Mesodermal cell (in vitro differentiated cells): ENCODE results near the gene ROM1.
"Not testable (repeated sequence)": the region's sequence is repeated elsewhere in the genome, so short reads cannot be mapped to it uniquely, and the experiment has no call there.

Experiments
- H3K27ac ChIP-seq: 2 replicates; pipeline ENCODE4 v1.7.0; 2013; ENCODE audit warnings: mild to moderate bottlenecking, low read depth, low read length, moderate library complexity; ENCODE audit not compliant: severe bottlenecking
- H3K36me3 ChIP-seq: 2 replicates; pipeline ENCODE4 v1.7.1; 2013; ENCODE audit warnings: mild to moderate bottlenecking, low read length, moderate library complexity; ENCODE audit not compliant: control insufficient read depth, insufficient read depth
- H3K4me1 ChIP-seq: one replicate; pipeline ENCODE4 v1.7.1; 2013; ENCODE audit warnings: mild to moderate bottlenecking, low read length; ENCODE audit not compliant: insufficient read depth, control insufficient read depth, poor library complexity, severe bottlenecking
- H3K4me3 ChIP-seq: 2 replicates; pipeline ENCODE4 v1.7.0; 2013; ENCODE audit warnings: low read length, control low read depth, mild to moderate bottlenecking; ENCODE audit not compliant: insufficient read depth, poor library complexity, severe bottlenecking; ENCODE audit errors: extremely low read depth
- H3K9me3 ChIP-seq: 2 replicates; pipeline ENCODE4 v1.7.1; 2013; ENCODE audit warnings: mild to moderate bottlenecking, low read length, moderate library complexity; ENCODE audit not compliant: control insufficient read depth
- WGBS, 2 experiments: methylation state at CpG; one replicate each; pipeline ENCODE4 v1.1.5; 2013; ENCODE audit warnings: missing lambda C conversion rate in 2 of 2; ENCODE audit not compliant: insufficient coverage in 2 of 2; 5-methylcytosine and 5-hydroxymethylcytosine counted together

The ROM1 gene

GRCh38 chr11:62573592-62574362 is 39.3 kb upstream of the ROM1 start, which contains the start of gene EEF1G:
TSS of gene EEF1G (minus strand) at chr11:62573891. CDS start at chr11:62573842, 49 bp downstream.
- Histone ChIP-seq H3K4me1 (peaks cover 25% of the 10 kb centered on the region), H3K36me3 (peaks cover 72% of the 10 kb centered on the region), H3K4me3 (peak within 1 kb of the TSS; percentile 100), H3K27ac (peak within 1 kb of the TSS; percentile 95), H3K9me3 (no peaks in the 10 kb centered on the region)
- 0% methylated on average over 25 to 35 of the region's 46 CpGs for WGBS, 2 experiments

GRCh38 chr11:62574363-62575071 is 38.5 kb upstream of the ROM1 start:
- Histone ChIP-seq H3K4me3 (peak overlapping the region; percentile 100), H3K27ac (peak overlapping the region; percentile 95), H3K9me3 (no peaks in the 10 kb centered on the region), H3K4me1 (peaks cover 25% of the 10 kb centered on the region), H3K36me3 (peaks cover 70% of the 10 kb centered on the region)
- 13 to 19% methylated on average over 26 to 29 of the region's 33 CpGs for WGBS, 2 experiments

- Histone ChIP-seq H3K9me3 (no peaks in the 10 kb centered on the region), H3K36me3 (peaks cover 70% of the 10 kb centered on the region), H3K4me1 (peaks cover 25% of the 10 kb centered on the region), H3K27ac (peak overlapping the region; percentile 1), H3K4me3 (peak overlapping the region; percentile 100)
- WGBS, 2 experiments, result 86 to 89% methylated on average over 15 to 17 of the region's 17 CpGs
Measured at GRCh38 chr11:62575156-62575555, 37.9 kb upstream of the ROM1 start.

- Histone ChIP-seq H3K27ac (no peak overlapping the region), H3K4me3 (no peak overlapping the region), H3K36me3 (peaks cover 70% of the 10 kb centered on the region), H3K4me1 (peaks cover 25% of the 10 kb centered on the region), H3K9me3 (no peaks in the 10 kb centered on the region)
- WGBS, 2 experiments, result 93 to 95% methylated on average over 11 to 13 of the region's 14 CpGs
Measured at GRCh38 chr11:62575837-62576236, 37.2 kb upstream of the ROM1 start.

GRCh38 chr11:62577046-62577714 is 35.9 kb upstream of the ROM1 start:
- Histone ChIP-seq H3K4me3 (no peak overlapping the region), H3K4me1 (peaks cover 13% of the 10 kb centered on the region), H3K27ac (peak overlapping the region; percentile 30), H3K9me3 (no peaks in the 10 kb centered on the region), H3K36me3 (peaks cover 68% of the 10 kb centered on the region)
- 96 to 97% methylated on average over 7 to 10 of the region's 12 CpGs for WGBS, 2 experiments

GRCh38 chr11:62578541-62578940 is 34.5 kb upstream of the ROM1 start:
- Histone ChIP-seq H3K4me1 (peaks cover 9% of the 10 kb centered on the region), H3K36me3 (peaks cover 72% of the 10 kb centered on the region), H3K4me3 (no peak overlapping the region), H3K27ac (no peak overlapping the region), H3K9me3 (no peaks in the 10 kb centered on the region)
- WGBS, 2 experiments, result 99 to 100% methylated on average over 8 to 9 of the region's 11 CpGs

- Histone ChIP-seq H3K36me3 (peaks cover 79% of the 10 kb centered on the region), H3K27ac (no peak overlapping the region), H3K9me3 (no peaks in the 10 kb centered on the region), H3K4me3 (no peak overlapping the region), H3K4me1 (peaks cover 9% of the 10 kb centered on the region)
- 88% methylated on average over 1 of the region's 2 CpGs; no CpG with 5 or more reads in 1 of the 2 experiments for WGBS, 2 experiments
Measured at GRCh38 chr11:62579252-62579651, 33.8 kb upstream of the ROM1 start.

GRCh38 chr11:62580959-62581715 is 31.9 kb upstream of the ROM1 start:
- H3K27ac ChIP-seq, result no peak overlapping the region
- 93 to 98% methylated on average over 12 to 15 of the region's 18 CpGs for WGBS, 2 experiments
- no peak overlapping the region for H3K4me3 ChIP-seq
- peaks cover 79% of the 10 kb centered on the region for H3K36me3 ChIP-seq
- no peaks in the 10 kb centered on the region for H3K4me1 ChIP-seq
- H3K9me3 ChIP-seq, result no peaks in the 10 kb centered on the region

- 89 to 97% methylated on average over 3 to 4 of the region's 4 CpGs for WGBS, 2 experiments
- H3K9me3 ChIP-seq, H3K4me1 ChIP-seq, H3K27ac ChIP-seq, H3K4me3 ChIP-seq: not testable (repeated sequence)
- peaks cover 78% of the 10 kb centered on the region for H3K36me3 ChIP-seq
Measured at GRCh38 chr11:62581735-62582134, 31.3 kb upstream of the ROM1 start.

- not testable (repeated sequence) for H3K27ac ChIP-seq, H3K9me3 ChIP-seq, H3K4me1 ChIP-seq, H3K4me3 ChIP-seq
- 95 to 100% methylated on average over 7 of the region's 7 CpGs for WGBS, 2 experiments
- peaks cover 75% of the 10 kb centered on the region for H3K36me3 ChIP-seq
Measured at GRCh38 chr11:62585356-62585755, 27.7 kb upstream of the ROM1 start.
